Ovary (tissue), 9 donors: ENCODE data around the gene SETD2. TPM values are rescaled to one million over a fixed set of nuclear protein-coding genes. Genes with fewer than 3 reads are reported as not detected.

Source experiments
- DNase-seq, 5 donors: peaks; one replicate each; pipeline ENCODE4 v3.0.0-alpha.2; 2019 to 2020
- H3K27ac ChIP-seq, 2 donors: fragments of 200-600 bp; one replicate each; pipeline versions ENCODE4 v1.5.1 to v1.8.0; 2019 to 2022
- H3K27me3 ChIP-seq: fragments of 200-600 bp; one replicate; pipeline ENCODE4 v1.8.0; 2022
- H3K36me3 ChIP-seq: fragments of 200-600 bp; sonication (generic); one replicate; pipeline ENCODE4 v1.5.1; 2019
- H3K4me1 ChIP-seq: one replicate; pipeline ENCODE4 v1.8.1; 2013; ENCODE audit warnings: mild to moderate bottlenecking, moderate library complexity; ENCODE audit not compliant: insufficient read depth
- H3K4me3 ChIP-seq: fragments of 200-600 bp; sonication (generic); one replicate; pipeline ENCODE4 v1.5.1; 2017
- H3K9me3 ChIP-seq, 2 donors: fragments of 200-600 bp in 1 of 2; sonication (generic) in 1 of 2; one replicate each; pipeline versions ENCODE4 v1.5.1 to v1.8.1; 2013 to 2019; ENCODE audit warnings: mild to moderate bottlenecking in 1 of 2, moderate library complexity in 1 of 2
- CTCF ChIP-seq, 3 donors: fragments of 450-650 bp in 2 of 3; fragments of 200-600 bp in 1 of 3; IDR thresholded peaks; one replicate each; pipeline versions ENCODE4 v1.5.1 to v1.8.0; 2016 to 2022; ENCODE audit warnings: antibody characterized with exemption in 3 of 3, mild to moderate bottlenecking in 1 of 3
- EP300 ChIP-seq: sonication (generic); formaldehyde crosslinking; IDR thresholded peaks from one replicate; pipeline ENCODE4 v1.6.1; 2017; ENCODE audit warnings: antibody characterized with exemption
- POLR2A ChIP-seq: fragments of 450-650 bp; IDR thresholded peaks from one replicate; pipeline ENCODE4 v1.6.1; 2017; ENCODE audit warnings: antibody characterized with exemption, mild to moderate bottlenecking, moderate library complexity
- WGBS, 3 donors: extraction: QIAGEN DNeasy Blood & Tissue Kit in 1 of 3; methylation state at CpG; one replicate each; pipeline versions ENCODE4 v1.1.5 to v1.1.7; 2013 to 2017; 5-methylcytosine and 5-hydroxymethylcytosine counted together
- intact Hi-C, 4 donors: fragments of 100-400 bp; cut with DNase I; formaldehyde crosslinking; loops; one replicate each; pipeline versions ENCODE4 v1.11.0 to v1.15.1; 2022 to 2023
- polyA plus RNA-seq, 2 donors: library from polyadenylated mRNA; stranded (reverse); fragments of 200-250 nt in 1 of 2; fragments of 350-450 nt in 1 of 2; fragmentation: Illumina TruSeq in 1 of 2; extraction: RNeasy Lipid Tissue Mini Kit (QIAGEN cat#74804) in 1 of 2; gene quantifications; one replicate each; pipeline ENCODE4 v1.2.3, GENCODE V29; 2013 to 2014
- total RNA-seq, 7 donors: library from RNA; depleted of rRNA in 2 of 7; stranded (reverse); fragments of >200 nt in 2 of 7; fragmentation: NEBNext Ultra II Directional in 3 of 7; extraction: Animal tissue kit (Norgen Biotek cat#: 25700) in 3 of 7; gene quantifications; one replicate each; pipeline versions ENCODE4 v1.1.0 to v1.2.4, GENCODE V29; 2016 to 2023
- donor health status: DM: no; HTN: no; CAD: no; lungs with moderate emphysema.
- donor health status: DM: no; HTN: no; CAD: no.
- donor health status: Bipolar disorder and iron deficiency.
- donor health status: DM: yes; HTN: yes; CAD: no.
- donor health status: DM: no; HTN: no; CAD: no.
- donor health status: DM: yes; HTN: yes; CAD: no.

Gene SETD2
- total and polyA plus RNA-seq, 9 donors: 22.9 to 62.9 (median 49.2) TPM

GRCh38 chr3:46987743-46988401 lies 176.0 kb downstream of the SETD2 start:
- no peaks in the 10 kb centered on the region for H3K27me3 ChIP-seq
- H3K4me1 ChIP-seq: no peaks in the 10 kb centered on the region
- no peaks in the 10 kb centered on the region for H3K36me3 ChIP-seq
- DNase-seq: no peak
- TF ChIP-seq CTCF (IDR thresholded peaks at IDR 0.05): no peak
- H3K4me3 ChIP-seq: no peak overlapping the region
- WGBS, 3 donors: 61 to 67% (median 66%) methylated on average over 13 to 16 of the region's 16 CpGs
- intact Hi-C loops: no loop called here
- no peak overlapping the region for H3K27ac ChIP-seq
- H3K9me3 ChIP-seq: no peaks in the 10 kb centered on the region

- H3K4me3 ChIP-seq: no peak overlapping the region
- no peak overlapping the region for H3K27ac ChIP-seq
- no peaks in the 10 kb centered on the region for H3K27me3 ChIP-seq
- DNase-seq: no peak
- H3K9me3 ChIP-seq: no peaks in the 10 kb centered on the region
- intact Hi-C loops: no loop called here
- WGBS, 3 donors: 85 to 89% (median 88%) methylated on average over 9 of the region's 9 CpGs
- TF ChIP-seq CTCF (IDR thresholded peaks at IDR 0.05): no peak
- TF ChIP-seq EP300: no peak
- TF ChIP-seq POLR2A: no peak
- H3K4me1 ChIP-seq: no peaks in the 10 kb centered on the region
- H3K36me3 ChIP-seq: no peaks in the 10 kb centered on the region
Measured at GRCh38 chr3:46987319-46987742, 176.6 kb downstream of the SETD2 start.

GRCh38 chr3:46986782-46987310 lies 177.1 kb downstream of the SETD2 start:
- Histone ChIP-seq H3K27ac (no peak overlapping the region), H3K4me1 (no peaks in the 10 kb centered on the region), H3K27me3 (no peaks in the 10 kb centered on the region), H3K4me3 (no peak overlapping the region), H3K36me3 (no peaks in the 10 kb centered on the region), H3K9me3 (no peaks in the 10 kb centered on the region)
- TF ChIP-seq EP300: no peak
- TF ChIP-seq POLR2A: no peak
- no peak for TF ChIP-seq CTCF (IDR thresholded peaks at IDR 0.05)
- 83 to 90% (median 89%) methylated on average over 3 of the region's 3 CpGs for WGBS, 3 donors
- intact Hi-C loops: no loop called here
- no peak for DNase-seq

- H3K9me3 ChIP-seq: no peaks in the 10 kb centered on the region
- no peaks in the 10 kb centered on the region for H3K4me1 ChIP-seq
- H3K27ac ChIP-seq: no peak overlapping the region
- H3K36me3 ChIP-seq: no peaks in the 10 kb centered on the region
- TF ChIP-seq POLR2A (no peak), EP300 (no peak), CTCF (IDR thresholded peaks at IDR 0.05) (no peak)
- no peaks in the 10 kb centered on the region for H3K27me3 ChIP-seq
- intact Hi-C loops: no loop called here
- H3K4me3 ChIP-seq: no peak overlapping the region
- WGBS, 3 donors: 96 to 98% (median 98%) methylated on average over 4 of the region's 4 CpGs
- DNase-seq: no peak
Measured at GRCh38 chr3:46986055-46986730, 177.7 kb downstream of the SETD2 start.
